Measurements from ENCODE around the gene SLC27A2.
"Not testable (repeated sequence)": the region's sequence is repeated elsewhere in the genome, so short reads cannot be mapped to it uniquely, and the experiment has no call there.

Gene SLC27A2

DNA sequence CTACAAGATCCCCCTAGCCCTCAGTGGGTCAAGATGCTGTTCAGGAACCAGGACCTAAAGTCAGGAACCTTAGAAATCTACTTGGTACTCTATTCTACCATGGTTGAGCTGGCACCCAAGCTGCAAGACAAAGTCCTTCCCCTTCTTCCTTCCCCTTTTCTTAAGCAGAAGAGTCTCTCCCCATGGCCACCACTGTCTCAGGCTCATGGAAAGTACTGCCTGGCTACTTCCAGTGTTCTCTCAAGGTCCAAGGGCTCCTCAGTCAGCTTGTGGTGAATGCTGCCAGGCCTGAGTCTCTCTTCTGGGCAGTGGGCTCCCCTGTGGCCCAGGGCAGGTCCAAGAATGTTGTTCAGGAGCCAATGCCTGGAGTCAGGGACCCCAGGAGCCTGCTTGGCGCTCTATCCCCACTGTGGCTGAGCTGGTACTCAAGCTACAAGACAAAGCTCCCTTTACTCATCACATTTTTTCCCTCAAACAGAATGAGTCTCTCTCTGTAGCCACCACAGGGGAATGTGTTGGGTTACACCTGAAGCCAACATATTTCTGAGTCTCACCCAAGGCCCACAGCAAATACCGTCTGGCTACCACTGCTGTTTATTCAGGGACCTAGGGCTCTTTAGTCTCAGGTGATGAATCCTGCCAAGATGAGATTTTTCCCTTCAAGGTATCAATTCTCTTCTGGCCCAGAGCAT, 18.1 kb upstream of the SLC27A2 start:
- no peak for DNase-seq (ENCODE audit: low read depth in 2 of 2)

DNA sequence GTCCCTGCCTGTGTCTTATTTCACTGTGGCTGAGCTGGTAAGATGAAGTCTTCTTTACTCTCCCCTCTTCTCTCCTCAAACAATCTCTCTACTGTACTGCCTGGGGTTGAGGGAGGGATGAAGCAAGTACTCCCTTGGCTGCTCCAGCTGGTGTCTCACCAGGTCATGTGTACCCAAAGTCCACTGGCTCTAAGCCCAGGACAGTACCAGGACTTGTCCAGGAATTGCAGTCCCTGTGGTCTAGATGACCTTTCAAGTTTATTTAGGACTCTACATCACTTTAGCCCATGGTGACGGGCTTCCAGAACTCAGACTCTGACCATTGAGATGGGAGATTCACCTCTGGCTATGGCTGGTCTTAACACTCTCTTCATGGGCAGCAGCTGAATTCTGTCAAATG, 17.5 kb upstream of the SLC27A2 start:
- no peak for DNase-seq (ENCODE audit: low read depth in 2 of 2)

DNA sequence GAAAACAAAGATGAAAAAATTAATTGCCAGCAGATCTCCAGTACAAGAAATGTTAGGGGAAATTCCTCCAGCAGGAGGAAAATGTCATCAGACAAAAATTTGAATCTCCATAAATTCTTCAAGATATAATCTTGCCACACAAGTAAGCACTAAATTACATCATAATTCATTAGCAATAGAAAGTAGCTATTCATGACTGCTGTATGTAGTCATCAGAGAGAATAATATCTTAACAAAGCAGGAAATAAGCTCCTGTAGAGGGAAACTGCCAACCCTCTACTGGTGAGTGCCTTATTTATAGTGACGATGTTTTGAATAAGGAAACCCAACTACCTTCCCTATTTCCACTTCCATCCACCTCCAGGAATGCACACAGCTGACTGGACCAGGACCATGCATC, 15.8 kb upstream of the SLC27A2 start:
- DNase-seq (ENCODE audit: low read depth in 2 of 2) = peak; percentile 56 to 67

DNA sequence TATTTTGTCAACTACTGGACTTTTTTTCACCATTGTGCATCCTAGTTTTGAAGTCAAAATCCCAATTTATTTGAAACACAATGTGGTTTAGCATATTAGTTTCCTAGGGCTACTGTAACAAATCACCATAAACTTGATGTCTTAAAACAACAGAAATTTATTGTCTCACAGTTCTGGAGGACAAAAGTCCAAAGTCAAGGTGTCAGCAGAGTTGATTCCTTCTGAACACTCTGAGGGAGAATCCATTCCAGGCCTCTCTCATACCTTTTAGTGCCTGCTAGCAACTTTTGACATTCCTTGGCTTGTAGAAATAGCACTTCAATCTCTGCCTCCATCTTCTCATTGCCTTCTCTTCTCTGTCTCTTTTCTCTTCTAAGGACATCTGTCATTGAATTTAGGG, 14.9 kb upstream of the SLC27A2 start:
- DNase-seq (ENCODE audit: low read depth in 2 of 2) = no peak

DNA sequence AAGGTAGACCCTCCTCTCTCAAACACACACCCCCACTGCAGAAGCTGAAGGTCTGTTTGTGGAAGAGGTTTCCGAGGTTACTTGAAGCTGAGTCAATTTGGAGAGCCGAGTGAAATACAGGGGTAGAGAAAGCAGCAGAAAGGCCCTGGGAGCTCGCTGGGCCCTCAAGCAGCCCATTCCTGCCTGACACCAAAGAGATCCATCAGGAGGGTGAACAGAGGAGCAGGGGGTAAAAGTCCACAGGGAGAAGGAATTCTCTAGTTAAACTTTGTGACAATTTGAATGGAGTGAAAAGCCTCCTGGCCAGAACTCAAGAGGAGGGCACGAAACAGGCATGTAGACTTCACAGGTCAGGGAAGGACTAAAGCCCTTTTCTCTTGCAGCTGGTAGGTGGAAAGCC, 13.6 kb upstream of the SLC27A2 start:
- no peak for DNase-seq (ENCODE audit: low read depth in 2 of 2)

DNA sequence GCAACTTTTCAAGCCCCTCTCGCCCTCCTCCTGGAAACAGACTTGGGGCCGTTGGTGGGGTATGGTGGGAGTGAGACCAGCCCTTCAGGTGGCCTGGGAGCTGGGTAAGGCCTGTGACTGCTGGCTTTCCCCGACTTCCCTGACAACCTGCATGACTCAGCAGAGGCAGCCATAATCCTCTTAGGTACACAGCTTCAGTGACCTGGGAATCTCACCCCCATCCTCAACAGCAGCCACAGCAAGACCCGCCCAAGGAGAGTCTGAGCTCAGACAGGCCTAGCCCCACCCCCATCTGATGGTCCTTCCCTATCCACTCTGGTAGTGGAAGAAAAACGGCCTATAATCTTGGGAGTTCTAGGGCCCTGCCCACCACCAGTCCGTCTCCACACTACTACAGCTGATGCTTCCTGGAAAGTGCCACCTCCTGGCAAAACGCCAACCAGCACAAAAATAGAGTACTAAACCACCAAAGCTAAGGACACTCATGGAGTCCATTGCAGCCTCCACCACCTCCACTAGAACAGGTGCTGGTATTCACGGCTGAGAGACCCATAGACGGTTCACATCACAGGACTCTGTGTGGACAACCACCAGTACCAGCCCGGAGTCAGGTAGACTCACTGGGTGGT, 13.1 kb upstream of the SLC27A2 start:
- DNase-seq (ENCODE audit: low read depth in 2 of 2) = no peak

DNA sequence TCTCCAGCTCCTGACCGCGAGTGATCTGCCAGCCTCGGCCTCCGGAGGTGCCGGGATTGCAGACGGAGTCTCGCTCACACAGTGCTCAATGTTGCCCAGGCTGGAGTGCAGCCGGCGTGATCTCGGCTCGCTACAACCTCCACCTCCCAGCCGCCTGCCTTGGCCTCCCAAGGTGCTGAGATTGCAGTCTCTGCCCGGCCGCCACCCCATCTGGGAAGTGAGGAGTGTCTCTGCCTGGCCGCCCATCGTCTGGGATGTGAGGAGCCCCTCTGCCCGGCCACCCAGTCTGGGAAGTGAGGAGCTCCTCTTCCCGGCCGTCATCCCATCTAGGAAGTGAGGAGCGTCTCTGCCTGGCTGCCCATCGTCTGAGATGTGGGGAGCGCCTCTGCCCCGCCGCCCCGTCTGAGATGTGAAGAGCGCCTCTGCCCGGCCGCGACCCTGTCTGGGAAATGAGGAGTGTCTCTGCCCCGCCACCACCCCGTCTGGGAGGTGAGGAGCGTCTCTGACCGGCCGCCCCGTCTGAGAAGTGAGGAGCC, 9.6 kb upstream of the SLC27A2 start:
- not testable (repeated sequence) for DNase-seq (ENCODE audit: low read depth in 2 of 2)

DNA sequence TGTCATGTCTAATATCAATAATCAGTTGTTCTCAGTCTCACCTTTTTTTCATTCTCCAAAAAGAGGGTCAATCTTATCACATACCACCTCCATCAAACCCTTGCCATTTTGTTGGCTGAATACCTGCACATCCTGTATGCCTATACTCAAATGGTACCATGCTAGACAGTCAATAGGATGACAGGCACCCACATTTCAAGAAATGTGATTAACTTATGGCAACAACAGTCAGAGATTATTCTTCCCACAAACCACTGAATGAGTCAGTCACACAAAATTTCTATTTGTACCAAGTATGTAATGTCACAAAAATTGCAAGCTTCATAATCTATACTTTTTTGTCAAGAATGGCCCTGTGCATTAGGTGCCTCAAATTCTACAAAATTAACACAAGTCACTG, 5.1 kb upstream of the SLC27A2 start:
- DNase-seq (ENCODE audit: low read depth in 2 of 2) = no peak

DNA sequence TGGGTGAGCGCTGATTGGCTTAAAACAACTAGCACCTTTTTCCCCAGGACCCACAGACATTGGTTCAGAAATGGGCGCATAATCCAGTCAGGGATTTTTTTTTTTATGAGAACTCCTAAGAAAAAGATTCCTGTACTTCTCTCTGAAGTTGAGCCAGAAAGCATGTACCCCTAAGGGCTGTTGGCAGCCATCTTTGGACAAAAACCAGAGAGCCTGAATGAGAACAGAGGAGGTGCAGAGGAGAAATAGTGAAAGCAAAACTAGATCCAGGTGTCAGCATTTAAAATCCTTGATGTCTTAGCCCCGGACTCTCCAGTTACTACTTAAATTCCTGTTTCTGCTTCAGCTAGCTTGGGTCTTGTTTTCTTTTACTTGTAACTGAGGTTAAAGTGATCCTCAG, 1.9 kb upstream of the SLC27A2 start:
- no peak for DNase-seq (ENCODE audit: low read depth in 2 of 2)

DNA sequence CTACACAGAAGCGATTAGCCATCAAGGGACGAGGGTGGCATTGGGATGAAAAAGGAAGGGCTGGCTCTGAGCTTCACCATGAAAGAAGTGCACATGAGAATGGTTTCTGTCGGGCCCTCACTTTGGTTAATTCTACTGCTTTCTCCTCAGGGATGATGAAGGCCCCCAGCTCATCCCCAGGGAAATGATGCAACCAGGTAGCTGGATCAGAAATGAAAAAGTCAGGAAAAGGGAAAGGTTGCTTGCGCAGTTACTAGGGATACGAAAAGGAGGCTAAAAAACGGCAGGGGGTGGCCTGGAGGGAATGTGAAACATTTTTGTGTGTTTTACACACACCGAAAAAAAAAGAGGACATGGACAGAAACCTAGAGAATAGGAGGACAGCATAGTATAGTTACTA, 1.4 kb upstream of the SLC27A2 start:
- no peak for DNase-seq (ENCODE audit: low read depth in 2 of 2)

DNA sequence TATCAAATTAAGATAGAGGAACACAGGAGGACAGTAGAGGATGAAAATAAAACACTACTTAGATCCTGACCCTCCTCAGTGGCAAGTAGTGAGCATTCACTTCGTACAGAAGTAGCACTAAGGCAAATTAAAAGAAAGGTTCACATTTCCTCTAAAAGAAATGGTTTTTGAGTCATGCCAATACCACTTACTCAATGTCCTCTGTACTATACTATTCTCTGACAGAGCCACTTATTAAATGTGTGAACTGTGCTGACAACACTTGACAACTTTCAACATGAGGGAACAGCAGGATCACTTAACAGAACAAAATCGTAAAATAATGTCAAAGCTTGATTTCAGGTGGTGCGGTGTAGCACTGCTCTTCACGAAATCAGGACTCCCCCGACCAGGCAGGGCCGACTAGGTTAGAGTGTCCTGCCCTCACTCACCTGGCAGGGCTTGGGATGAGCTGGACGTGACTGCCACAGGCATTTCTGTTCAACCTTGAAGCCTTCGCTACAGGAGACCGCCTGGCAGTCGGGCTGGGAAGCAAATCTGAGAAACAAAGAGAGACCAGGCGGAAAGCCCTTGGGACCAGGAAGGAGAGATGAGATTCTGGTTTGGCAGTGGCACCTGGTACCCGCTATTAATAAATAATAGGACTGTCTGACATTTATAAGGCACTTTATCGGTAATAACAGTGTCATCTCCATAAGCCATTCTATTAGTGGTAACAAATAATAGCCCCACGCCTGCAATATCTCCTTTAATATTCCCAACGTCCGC, 611 bp upstream of the SLC27A2 start:
- DNase-seq (ENCODE audit: low read depth in 2 of 2) = no peak

DNA sequence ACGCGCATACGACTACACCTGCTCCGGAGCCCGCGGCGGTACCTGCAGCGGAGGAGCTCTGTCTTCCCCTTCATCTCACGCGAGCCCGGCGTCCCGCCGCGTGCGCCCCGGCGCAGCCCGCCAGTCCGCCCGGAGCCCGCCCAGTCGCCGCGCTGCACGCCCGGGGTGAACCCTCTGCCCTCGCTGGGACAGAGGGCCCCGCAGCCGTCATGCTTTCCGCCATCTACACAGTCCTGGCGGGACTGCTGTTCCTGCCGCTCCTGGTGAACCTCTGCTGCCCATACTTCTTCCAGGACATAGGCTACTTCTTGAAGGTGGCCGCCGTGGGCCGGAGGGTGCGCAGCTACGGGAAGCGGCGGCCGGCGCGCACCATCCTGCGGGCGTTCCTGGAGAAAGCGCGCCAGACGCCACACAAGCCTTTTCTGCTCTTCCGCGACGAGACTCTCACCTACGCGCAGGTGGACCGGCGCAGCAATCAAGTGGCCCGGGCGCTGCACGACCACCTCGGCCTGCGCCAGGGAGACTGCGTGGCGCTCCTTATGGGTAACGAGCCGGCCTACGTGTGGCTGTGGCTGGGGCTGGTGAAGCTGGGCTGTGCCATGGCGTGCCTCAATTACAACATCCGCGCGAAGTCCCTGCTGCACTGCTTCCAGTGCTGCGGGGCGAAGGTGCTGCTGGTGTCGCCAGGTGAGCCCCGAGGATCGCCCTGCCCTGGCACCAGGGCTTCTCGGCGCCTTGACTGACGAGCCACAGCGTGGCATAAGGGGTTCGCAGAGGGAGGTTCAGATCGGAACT, 420 bp downstream of the SLC27A2 start:
- no peak for DNase-seq (ENCODE audit: low read depth in 2 of 2)

DNA sequence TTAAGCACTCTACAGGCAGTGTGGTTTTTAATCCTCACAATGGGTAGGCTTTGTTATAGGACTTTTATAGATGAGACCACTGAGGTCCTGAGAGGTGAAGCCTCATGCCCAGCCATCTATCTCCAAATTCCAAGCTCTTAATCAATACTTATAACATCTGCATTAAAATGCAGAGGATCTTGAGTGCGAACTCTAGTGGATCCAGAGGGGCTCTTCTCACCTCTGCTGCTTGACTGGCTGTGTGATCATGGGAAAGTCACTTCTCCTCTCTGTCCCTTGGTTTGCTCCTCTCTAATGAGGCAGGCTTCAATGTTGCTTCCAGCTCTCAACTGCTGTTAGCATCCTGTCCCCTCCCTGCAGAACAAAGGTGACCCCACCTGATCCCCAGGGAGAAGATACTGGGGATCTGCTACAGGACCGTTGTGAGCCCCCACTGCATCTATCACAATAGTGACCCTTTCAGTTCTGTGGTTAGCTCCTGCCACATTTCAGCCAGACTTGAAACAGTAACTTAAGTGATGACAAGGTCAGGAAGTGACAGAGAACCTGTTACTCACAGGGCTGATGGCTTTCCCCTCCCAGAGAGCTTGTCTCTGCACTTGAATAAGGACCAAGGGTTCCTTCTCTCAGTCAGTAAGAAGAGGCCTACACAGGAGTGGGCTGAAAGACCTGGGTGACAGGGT, 1.3 kb downstream of the SLC27A2 start:
- DNase-seq (ENCODE audit: low read depth in 2 of 2) = no peak

DNA sequence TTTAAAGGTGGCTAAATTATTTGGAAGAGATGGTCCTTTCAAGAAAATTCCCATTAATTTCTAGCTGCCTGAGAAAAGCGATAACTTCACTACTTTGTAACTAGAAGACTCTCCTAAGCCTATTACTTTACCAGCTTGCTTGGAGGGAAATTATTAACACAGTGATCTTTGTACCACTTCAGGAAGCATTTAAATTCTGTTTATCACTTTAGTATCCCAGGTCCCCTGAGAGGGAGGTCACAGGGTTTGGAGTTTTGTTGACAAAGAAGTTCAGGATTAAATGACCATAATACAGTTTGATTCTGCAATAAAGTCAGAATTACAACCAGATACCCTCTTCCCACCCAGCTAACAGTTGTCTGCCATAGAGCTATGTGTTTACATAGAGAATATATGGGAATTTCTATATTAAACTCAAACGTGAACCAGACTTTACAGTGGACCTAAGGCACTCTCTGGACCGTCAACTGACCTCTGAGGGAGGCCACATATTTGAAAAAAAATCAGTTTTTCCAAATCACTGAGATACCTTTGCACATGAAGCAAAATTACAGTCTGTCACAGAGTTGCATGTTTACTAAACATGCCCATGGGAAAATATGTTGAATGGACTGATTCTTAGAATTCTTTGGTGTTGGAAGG, 3.0 kb downstream of the SLC27A2 start:
- no peak for DNase-seq (ENCODE audit: low read depth in 2 of 2)

DNA sequence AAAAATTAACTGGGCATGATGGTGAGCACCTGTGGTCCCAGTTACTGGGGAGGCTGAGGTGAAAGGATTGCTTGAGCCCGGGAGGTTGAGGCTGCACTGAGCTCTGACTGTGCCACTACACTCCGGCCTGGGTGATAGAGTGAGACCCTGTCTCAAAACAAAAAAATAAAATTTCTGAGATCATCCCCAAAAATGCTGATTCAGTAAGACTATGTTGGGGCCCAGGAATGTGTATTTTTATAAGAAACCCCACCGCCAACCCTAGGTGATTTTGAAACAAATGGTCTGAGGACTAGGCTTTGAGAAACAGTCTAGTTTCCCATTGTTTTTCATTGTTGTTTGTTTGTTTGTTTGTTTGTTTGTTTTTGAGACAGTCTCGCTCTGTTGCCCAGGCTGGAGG, 4.1 kb downstream of the SLC27A2 start:
- no peak for DNase-seq (ENCODE audit: low read depth in 2 of 2)

DNA sequence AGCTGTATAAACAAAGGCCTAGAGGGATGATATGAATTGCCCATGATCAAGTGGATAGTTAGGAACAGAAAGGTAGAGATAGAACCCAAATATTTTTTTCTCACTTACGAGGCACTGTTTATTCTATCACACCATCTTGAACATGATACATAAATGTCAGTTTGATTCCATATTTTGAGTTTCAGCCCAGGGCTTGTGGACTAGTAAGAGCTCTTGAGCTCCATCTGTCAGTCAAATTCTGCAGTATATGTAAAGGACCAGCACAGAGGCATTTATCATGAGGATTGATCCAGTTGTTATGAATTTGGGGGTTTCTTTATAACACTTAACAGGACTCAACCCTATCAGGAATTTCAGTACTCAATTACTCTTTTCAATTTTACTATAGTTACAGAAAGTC, 4.8 kb downstream of the SLC27A2 start:
- no peak for DNase-seq (ENCODE audit: low read depth in 2 of 2)

DNA sequence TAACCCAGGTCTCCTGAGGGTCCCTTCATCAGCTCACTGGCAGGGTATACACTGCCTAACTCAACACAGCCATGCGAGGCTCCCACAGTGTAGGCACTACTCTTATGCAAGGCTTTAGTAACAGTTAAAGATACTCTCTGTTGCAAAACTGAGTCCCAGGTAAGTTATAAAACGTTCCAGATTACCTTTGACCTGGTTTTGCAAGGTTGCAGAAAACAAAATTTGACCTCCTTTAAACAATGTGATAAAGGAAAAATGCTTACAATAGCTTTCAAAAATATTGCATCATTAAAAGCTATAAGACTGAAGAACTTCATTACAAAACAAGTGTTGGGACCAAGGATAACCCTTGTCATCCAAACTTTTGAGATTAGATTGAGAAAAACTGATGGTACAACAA, 5.5 kb downstream of the SLC27A2 start:
- DNase-seq (ENCODE audit: low read depth in 2 of 2) = no peak

DNA sequence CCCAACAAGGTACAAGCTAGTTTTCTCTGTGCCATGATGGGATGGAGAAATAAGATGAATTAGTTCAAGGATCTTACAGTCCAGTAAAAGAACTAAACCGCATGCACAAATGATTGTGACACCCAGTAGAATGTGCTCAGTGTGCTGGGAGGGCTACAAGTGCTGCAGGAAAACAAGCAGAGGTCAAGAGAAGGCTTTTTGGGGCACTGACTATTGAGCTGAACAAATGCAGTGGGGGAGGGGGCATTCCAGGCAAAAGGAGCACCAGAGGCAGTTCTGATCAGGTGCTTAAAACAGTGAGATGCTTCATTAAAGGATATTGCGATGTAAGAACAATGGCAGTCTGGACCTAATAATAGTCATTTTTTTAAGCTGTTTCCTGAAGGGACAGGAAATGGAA, 6.0 kb downstream of the SLC27A2 start:
- DNase-seq (ENCODE audit: low read depth in 2 of 2) = no peak

DNA sequence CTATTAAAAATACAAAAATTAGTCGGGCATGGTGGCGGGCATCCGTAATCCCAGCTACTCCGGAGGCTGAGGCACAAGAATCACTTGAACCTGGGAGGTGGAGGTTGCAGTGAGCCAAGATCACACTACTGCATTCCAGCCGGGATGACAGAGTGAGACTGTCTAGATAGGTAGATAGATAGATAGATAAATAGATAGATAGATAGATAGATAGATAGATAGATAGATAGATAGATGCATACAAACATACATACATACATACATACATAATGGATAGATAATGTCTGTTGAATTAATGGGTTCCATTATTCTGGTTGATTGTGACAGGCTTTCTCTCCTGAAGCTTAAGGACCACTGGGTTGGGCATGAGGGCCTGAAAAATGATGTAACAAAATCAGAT, 6.8 kb downstream of the SLC27A2 start:
- not testable (repeated sequence) for DNase-seq (ENCODE audit: low read depth in 2 of 2)

DNA sequence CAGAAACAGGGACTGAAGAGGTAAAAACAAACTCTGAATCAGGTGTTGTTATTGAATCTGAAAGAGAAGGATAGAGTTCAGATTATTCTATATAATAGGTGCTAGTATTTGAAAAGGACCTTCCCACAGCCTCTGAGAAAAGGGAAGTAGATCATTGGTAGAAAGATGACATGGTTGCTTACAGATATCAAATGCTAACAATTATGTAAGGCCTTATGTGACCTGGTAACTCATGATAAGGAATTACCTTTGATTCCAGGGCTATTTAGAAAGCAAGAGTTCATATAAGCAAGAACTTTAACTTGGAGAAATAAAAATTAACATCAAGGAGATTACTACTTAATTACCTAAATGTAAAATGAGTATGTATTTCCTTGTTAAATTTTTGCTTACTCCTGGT, 7.6 kb downstream of the SLC27A2 start:
- DNase-seq (ENCODE audit: low read depth in 2 of 2) = no peak

DNA sequence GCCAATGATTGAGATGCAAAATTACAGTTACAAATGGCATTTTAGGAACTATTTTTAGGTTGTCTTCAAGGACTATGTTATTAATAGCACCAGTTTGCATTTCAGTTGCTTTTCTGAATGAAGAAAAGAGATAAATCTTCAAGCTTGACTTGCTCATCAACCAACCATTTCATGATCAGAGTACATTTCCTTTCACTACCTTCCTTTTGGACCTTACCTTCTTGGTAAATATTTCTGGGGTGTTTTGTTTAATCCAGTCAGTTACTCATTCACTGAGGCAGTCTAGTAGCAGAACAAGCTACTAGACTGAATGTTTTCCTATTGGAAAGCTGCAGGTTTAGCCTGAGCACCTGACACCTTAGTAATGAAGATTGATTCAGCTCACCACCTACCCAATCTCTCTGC, 8.2 kb downstream of the SLC27A2 start:
- DNase-seq (ENCODE audit: low read depth in 2 of 2) = no peak

Data from fibroblast of skin of left biceps (primary cell).